PC-9 (cell line): ENCODE results near the gene TAS1R1.

ENCODE experiments used
- CTCF ChIP-seq: fragments of 200-600 bp; sonication (generic); conservative IDR thresholded peaks from 2 replicates; pipeline ENCODE4 v1.6.1; 2017; ENCODE audit warnings: mixed run types, antibody characterized with exemption, mild to moderate bottlenecking, moderate library complexity
- EZH2 ChIP-seq: fragments of 200-600 bp; sonication (generic); IDR thresholded peaks from 2 replicates; pipeline ENCODE4 v1.8.0; 2017; ENCODE audit warnings: antibody characterized with exemption, low read depth

DNA sequence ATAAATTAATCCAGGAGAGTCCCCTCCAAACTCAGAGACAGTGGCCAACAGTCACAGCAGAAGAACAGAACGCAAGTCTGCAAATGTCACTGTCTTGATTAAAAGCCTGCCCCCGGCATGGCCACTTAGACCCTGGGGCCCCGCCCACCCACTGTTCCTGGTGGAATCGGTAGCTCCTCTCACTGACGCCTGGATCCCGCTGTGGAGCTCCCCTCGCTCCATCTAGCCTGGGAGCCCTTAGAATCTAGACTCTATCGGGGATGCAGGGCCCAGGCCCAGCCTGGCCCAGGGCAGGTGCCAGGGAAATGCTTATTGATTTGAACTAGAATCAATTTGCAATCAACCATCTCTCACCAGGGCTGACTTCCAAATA lies 42.2 kb upstream of the TAS1R1 start:
- TF ChIP-seq CTCF, result no peak; the same call in 1 of the 2 replicates
- no peak for TF ChIP-seq EZH2
